Measurements from ENCODE around the gene GJA9. TPM values are rescaled to one million over a fixed set of nuclear protein-coding genes. Genes with fewer than 3 reads are reported as not detected.
"Not testable (repeated sequence)": the region's sequence is repeated elsewhere in the genome, so short reads cannot be mapped to it uniquely, and the experiment has no call there.

The GJA9 gene
- not detected in 2 replicates for total RNA-seq

DNA sequence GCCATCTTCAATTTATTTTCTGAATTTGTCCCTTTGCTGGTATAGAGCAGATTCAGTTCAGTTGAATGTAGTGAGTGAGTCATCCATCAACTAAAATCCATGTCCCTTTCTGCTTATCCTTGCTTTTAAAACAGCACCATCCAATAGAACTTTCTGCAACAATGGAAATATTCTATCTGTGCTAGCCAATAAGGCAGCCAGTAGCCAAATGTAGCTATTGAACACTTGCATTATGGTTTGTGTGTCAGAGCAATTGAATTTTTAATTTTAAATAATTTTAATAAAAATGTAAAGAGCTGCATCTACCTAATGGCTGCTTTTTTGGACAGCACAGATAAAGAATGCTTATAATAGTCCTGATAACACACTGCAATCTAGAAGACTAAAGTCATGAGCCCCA is at the start of gene GJA9:
GJA9 (minus strand) TSS at position 101 of the 400 bp plus-strand sequence. CDS start 5,489 bp downstream, outside the sequence.
- Mint-ChIP-seq H3K27me3 (ENCODE audit: insufficient read depth) (peaks cover 11% of the 10 kb centered on the region), H3K4me1 (ENCODE audit: low read depth) (no peaks in the 10 kb centered on the region), H3K4me3 (no peak within 1 kb of the TSS), H3K9me3 (no peaks in the 10 kb centered on the region), H3K36me3 (ENCODE audit: low read depth) (no peaks in the 10 kb centered on the region), H3K27ac (no peak within 1 kb of the TSS)
- intact Hi-C loops (cut with micrococcal nuclease): no loop called here
- DNase-seq (ENCODE audit: low spot score): no peak

- no peaks in the 10 kb centered on the region for H3K36me3 Mint-ChIP-seq (ENCODE audit: low read depth)
Measured at GRCh38 chr1:38929476-38929875, 48.1 kb upstream of the GJA9 start.

DNA sequence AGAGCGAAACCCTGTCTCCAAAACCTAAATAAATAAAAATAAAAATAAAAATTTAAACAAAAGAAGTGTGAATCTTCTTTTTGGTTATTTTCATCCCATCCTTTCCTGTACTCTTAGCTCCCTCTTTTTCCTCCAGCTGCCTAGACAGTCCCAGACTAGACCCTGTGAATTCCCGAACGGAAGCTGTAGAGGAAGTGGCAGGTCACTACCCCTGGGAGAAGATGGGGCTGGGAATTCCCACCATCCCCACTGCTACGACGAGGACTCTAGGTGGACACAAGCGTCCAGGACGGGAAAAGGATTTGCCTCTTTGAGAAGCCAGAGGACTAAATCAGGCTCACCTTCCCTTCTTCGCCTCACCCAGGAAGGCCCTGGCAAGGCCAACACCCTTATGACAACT is 47.7 kb upstream of the GJA9 start:
- intact Hi-C loops (cut with micrococcal nuclease): no loop called here
- Mint-ChIP-seq H3K4me3 (no peak overlapping the region), H3K9me3 (no peaks in the 10 kb centered on the region), H3K36me3 (ENCODE audit: low read depth) (no peaks in the 10 kb centered on the region), H3K27ac (no peak overlapping the region), H3K27me3 (ENCODE audit: insufficient read depth) (no peaks in the 10 kb centered on the region), H3K4me1 (ENCODE audit: low read depth) (no peaks in the 10 kb centered on the region)
- no peak for DNase-seq (ENCODE audit: low spot score)

More at GRCh38 chr1:38929476-38929875, 48.1 kb upstream of the GJA9 start:
- H3K9me3 Mint-ChIP-seq: no peaks in the 10 kb centered on the region
- intact Hi-C loops (cut with micrococcal nuclease): no loop called here
- no peak for DNase-seq (ENCODE audit: low spot score)
- H3K27me3 Mint-ChIP-seq (ENCODE audit: insufficient read depth): no peaks in the 10 kb centered on the region
- H3K27ac Mint-ChIP-seq: no peak overlapping the region
- no peak overlapping the region for H3K4me3 Mint-ChIP-seq
- no peaks in the 10 kb centered on the region for H3K4me1 Mint-ChIP-seq (ENCODE audit: low read depth)

GRCh38 chr1:38926091-38926490 is 44.7 kb upstream of the GJA9 start:
- H3K36me3 Mint-ChIP-seq (ENCODE audit: low read depth): no peaks in the 10 kb centered on the region
- H3K9me3 Mint-ChIP-seq: no peaks in the 10 kb centered on the region
- H3K27me3 Mint-ChIP-seq (ENCODE audit: insufficient read depth): no peaks in the 10 kb centered on the region
- H3K4me3 Mint-ChIP-seq: no peak overlapping the region
- no peak overlapping the region for H3K27ac Mint-ChIP-seq
- no peak for DNase-seq (ENCODE audit: low spot score)
- peaks cover 6% of the 10 kb centered on the region for H3K4me1 Mint-ChIP-seq (ENCODE audit: low read depth)
- intact Hi-C loops (cut with micrococcal nuclease): no loop called here

- H3K4me1 Mint-ChIP-seq (ENCODE audit: low read depth): peaks cover 6% of the 10 kb centered on the region
- intact Hi-C loops (cut with micrococcal nuclease): no loop called here
- H3K4me3 Mint-ChIP-seq: no peak overlapping the region
- no peaks in the 10 kb centered on the region for H3K27me3 Mint-ChIP-seq (ENCODE audit: insufficient read depth)
- no peak overlapping the region for H3K27ac Mint-ChIP-seq
- no peaks in the 10 kb centered on the region for H3K9me3 Mint-ChIP-seq
- no peaks in the 10 kb centered on the region for H3K36me3 Mint-ChIP-seq (ENCODE audit: low read depth)
- no peak for DNase-seq (ENCODE audit: low spot score)
Measured at GRCh38 chr1:38925391-38925790, 44.0 kb upstream of the GJA9 start.

- intact Hi-C loops (cut with micrococcal nuclease): no loop called here
- H3K9me3 Mint-ChIP-seq: no peaks in the 10 kb centered on the region
- no peak overlapping the region for H3K27ac Mint-ChIP-seq
- no peak for DNase-seq (ENCODE audit: low spot score)
- H3K4me1 Mint-ChIP-seq (ENCODE audit: low read depth): peaks cover 6% of the 10 kb centered on the region
- H3K36me3 Mint-ChIP-seq (ENCODE audit: low read depth): no peaks in the 10 kb centered on the region
- no peaks in the 10 kb centered on the region for H3K27me3 Mint-ChIP-seq (ENCODE audit: insufficient read depth)
- no peak overlapping the region for H3K4me3 Mint-ChIP-seq
Measured at GRCh38 chr1:38923607-38924006, 42.2 kb upstream of the GJA9 start.

DNA sequence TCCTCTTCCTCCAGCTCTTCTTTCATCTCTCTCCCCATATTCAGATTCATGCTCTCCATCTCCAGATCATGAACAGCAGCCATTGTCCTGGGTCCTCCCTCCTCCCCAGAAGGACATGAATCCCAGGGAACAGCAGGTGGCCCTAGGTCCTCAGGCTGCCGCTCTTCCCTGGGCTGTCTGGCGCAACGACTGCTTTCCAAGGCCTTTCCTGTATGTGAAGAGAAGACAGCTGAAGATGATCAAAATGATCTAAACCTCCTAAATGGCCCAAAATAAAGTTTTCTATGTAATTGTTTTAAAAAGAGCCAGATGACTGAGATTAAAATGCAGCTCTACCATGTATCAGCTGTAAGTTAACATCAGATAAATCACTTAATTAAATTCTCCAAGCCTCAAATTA is 37.7 kb upstream of the GJA9 start:
- intact Hi-C loops (cut with micrococcal nuclease): no loop called here
- DNase-seq (ENCODE audit: low spot score): no peak
- Mint-ChIP-seq H3K4me3 (no peak overlapping the region), H3K9me3 (no peaks in the 10 kb centered on the region), H3K4me1 (ENCODE audit: low read depth) (peaks cover 6% of the 10 kb centered on the region), H3K36me3 (ENCODE audit: low read depth) (no peaks in the 10 kb centered on the region), H3K27ac (no peak overlapping the region), H3K27me3 (ENCODE audit: insufficient read depth) (no peaks in the 10 kb centered on the region)

GRCh38 chr1:38918568-38918967 is 37.2 kb upstream of the GJA9 start:
- H3K36me3 Mint-ChIP-seq (ENCODE audit: low read depth): no peaks in the 10 kb centered on the region
- H3K27ac Mint-ChIP-seq: no peak overlapping the region
- H3K9me3 Mint-ChIP-seq: no peaks in the 10 kb centered on the region
- intact Hi-C loops (cut with micrococcal nuclease): no loop called here
- peaks cover 3% of the 10 kb centered on the region for H3K4me1 Mint-ChIP-seq (ENCODE audit: low read depth)
- DNase-seq (ENCODE audit: low spot score): no peak
- H3K27me3 Mint-ChIP-seq (ENCODE audit: insufficient read depth): no peaks in the 10 kb centered on the region
- no peak overlapping the region for H3K4me3 Mint-ChIP-seq

GRCh38 chr1:38917772-38918171 is 36.4 kb upstream of the GJA9 start:
- no peak for DNase-seq (ENCODE audit: low spot score)
- H3K36me3 Mint-ChIP-seq (ENCODE audit: low read depth): no peaks in the 10 kb centered on the region
- H3K4me3 Mint-ChIP-seq: no peak overlapping the region
- intact Hi-C loops (cut with micrococcal nuclease): no loop called here
- no peaks in the 10 kb centered on the region for H3K9me3 Mint-ChIP-seq
- H3K27me3 Mint-ChIP-seq (ENCODE audit: insufficient read depth): no peaks in the 10 kb centered on the region
- no peaks in the 10 kb centered on the region for H3K4me1 Mint-ChIP-seq (ENCODE audit: low read depth)
- H3K27ac Mint-ChIP-seq: no peak overlapping the region

DNA sequence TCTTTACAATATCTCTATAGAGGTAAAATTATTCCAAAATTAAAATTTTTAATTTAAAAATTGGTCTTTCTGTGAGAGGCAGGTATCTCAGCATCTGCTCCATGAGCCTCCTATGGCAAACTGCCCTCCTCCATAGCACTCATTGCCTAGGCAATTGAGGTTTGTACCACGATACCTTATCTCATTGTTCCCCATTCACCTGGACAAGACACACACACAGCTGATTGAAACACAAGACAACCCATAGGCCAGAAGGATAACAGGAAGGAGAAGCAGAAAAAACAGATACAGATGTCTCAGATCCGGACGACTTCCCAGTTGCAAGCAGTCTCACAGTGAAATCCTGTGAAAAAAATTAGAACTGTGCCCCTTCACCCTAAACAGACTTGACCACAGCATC is 36.0 kb upstream of the GJA9 start:
- Mint-ChIP-seq H3K27me3 (ENCODE audit: insufficient read depth) (no peaks in the 10 kb centered on the region), H3K36me3 (ENCODE audit: low read depth) (no peaks in the 10 kb centered on the region), H3K9me3 (no peaks in the 10 kb centered on the region), H3K4me3 (no peak overlapping the region), H3K4me1 (ENCODE audit: low read depth) (no peaks in the 10 kb centered on the region), H3K27ac (no peak overlapping the region)
- no peak for DNase-seq (ENCODE audit: low spot score)
- intact Hi-C loops (cut with micrococcal nuclease): no loop called here

- DNase-seq (ENCODE audit: low spot score): no peak
- no peaks in the 10 kb centered on the region for H3K9me3 Mint-ChIP-seq
- H3K27ac Mint-ChIP-seq: no peak overlapping the region
- H3K4me1 Mint-ChIP-seq (ENCODE audit: low read depth): no peaks in the 10 kb centered on the region
- no peak overlapping the region for H3K4me3 Mint-ChIP-seq
- no peaks in the 10 kb centered on the region for H3K36me3 Mint-ChIP-seq (ENCODE audit: low read depth)
- H3K27me3 Mint-ChIP-seq (ENCODE audit: insufficient read depth): no peaks in the 10 kb centered on the region
- intact Hi-C loops (cut with micrococcal nuclease): no loop called here
Measured at GRCh38 chr1:38915352-38915948, 34.1 kb upstream of the GJA9 start.

GRCh38 chr1:38914908-38915307 is 33.5 kb upstream of the GJA9 start:
- H3K9me3 Mint-ChIP-seq; H3K4me3 Mint-ChIP-seq; H3K4me1 Mint-ChIP-seq (ENCODE audit: low read depth); intact Hi-C loops (cut with micrococcal nuclease); H3K27ac Mint-ChIP-seq; H3K27me3 Mint-ChIP-seq (ENCODE audit: insufficient read depth); H3K36me3 Mint-ChIP-seq (ENCODE audit: low read depth); DNase-seq (ENCODE audit: low spot score): not testable (repeated sequence)

GRCh38 chr1:38908821-38909220 is 27.4 kb upstream of the GJA9 start:
- intact Hi-C loops (cut with micrococcal nuclease): no loop called here
- no peaks in the 10 kb centered on the region for H3K27me3 Mint-ChIP-seq (ENCODE audit: insufficient read depth)
- DNase-seq (ENCODE audit: low spot score): no peak
- H3K36me3 Mint-ChIP-seq (ENCODE audit: low read depth): no peaks in the 10 kb centered on the region
- H3K9me3 Mint-ChIP-seq: peaks cover 5% of the 10 kb centered on the region
- no peak overlapping the region for H3K27ac Mint-ChIP-seq
- H3K4me1 Mint-ChIP-seq (ENCODE audit: low read depth): no peaks in the 10 kb centered on the region
- H3K4me3 Mint-ChIP-seq: no peak overlapping the region

GRCh38 chr1:38905985-38906384 is 24.6 kb upstream of the GJA9 start:
- peaks cover 5% of the 10 kb centered on the region for H3K9me3 Mint-ChIP-seq
- intact Hi-C loops (cut with micrococcal nuclease): no loop called here
- no peak overlapping the region for H3K27ac Mint-ChIP-seq
- H3K4me3 Mint-ChIP-seq: no peak overlapping the region
- H3K27me3 Mint-ChIP-seq (ENCODE audit: insufficient read depth): no peaks in the 10 kb centered on the region
- H3K4me1 Mint-ChIP-seq (ENCODE audit: low read depth): no peaks in the 10 kb centered on the region
- H3K36me3 Mint-ChIP-seq (ENCODE audit: low read depth): no peaks in the 10 kb centered on the region
- DNase-seq (ENCODE audit: low spot score): no peak
